ENCODE results near the gene FBXL7.

DNA sequence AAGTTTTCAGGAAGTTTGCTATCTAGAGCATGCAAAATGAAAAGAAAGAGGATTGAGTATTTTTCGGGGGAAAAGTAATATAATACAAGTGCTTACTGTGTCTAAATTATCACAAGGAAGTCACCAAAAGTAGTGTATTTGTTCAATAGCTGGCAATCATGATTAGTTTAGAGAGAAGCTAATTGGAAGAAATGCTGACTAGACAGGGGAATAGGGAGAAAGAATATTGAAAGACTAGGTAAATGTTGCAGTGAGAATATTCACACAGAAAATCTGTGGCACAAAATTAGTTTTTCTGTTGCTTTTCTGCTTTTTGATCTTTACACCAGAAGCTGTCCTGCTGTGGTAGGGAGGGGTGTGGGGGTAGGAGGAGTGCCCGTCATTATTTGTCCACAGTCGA is 440.9 kb downstream of the FBXL7 start:
- TF ChIP-seq, protein P1, sequence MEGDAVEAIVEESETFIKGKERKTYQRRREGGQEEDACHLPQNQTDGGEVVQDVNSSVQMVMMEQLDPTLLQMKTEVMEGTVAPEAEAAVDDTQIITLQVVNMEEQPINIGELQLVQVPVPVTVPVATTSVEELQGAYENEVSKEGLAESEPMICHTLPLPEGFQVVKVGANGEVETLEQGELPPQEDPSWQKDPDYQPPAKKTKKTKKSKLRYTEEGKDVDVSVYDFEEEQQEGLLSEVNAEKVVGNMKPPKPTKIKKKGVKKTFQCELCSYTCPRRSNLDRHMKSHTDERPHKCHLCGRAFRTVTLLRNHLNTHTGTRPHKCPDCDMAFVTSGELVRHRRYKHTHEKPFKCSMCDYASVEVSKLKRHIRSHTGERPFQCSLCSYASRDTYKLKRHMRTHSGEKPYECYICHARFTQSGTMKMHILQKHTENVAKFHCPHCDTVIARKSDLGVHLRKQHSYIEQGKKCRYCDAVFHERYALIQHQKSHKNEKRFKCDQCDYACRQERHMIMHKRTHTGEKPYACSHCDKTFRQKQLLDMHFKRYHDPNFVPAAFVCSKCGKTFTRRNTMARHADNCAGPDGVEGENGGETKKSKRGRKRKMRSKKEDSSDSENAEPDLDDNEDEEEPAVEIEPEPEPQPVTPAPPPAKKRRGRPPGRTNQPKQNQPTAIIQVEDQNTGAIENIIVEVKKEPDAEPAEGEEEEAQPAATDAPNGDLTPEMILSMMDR (IDR thresholded peaks at IDR 0.05), result no peak
- TF ChIP-seq POLR2A (IDR thresholded peaks at IDR 0.05), result no peak
